Measurements from ENCODE around the gene RTN1.

GRCh38 chr14:59836116-59836515 is 34.5 kb downstream of the RTN1 start:
- TF ChIP-seq EP300 (IDR thresholded peaks at IDR 0.05) (no peak), CTCF (IDR thresholded peaks at IDR 0.05) (no peak), POLR2AphosphoS5 (IDR thresholded peaks at IDR 0.05) (no peak), POLR2A (IDR thresholded peaks at IDR 0.05) (no peak)

Measured in sigmoid colon (tissue), 4 donors.